GM23248 (cell line): ENCODE results near the gene EIF2B5. TPM values are rescaled to one million over a fixed set of nuclear protein-coding genes. Genes with fewer than 3 reads are reported as not detected.

Source experiments
- DNase-seq: peaks from one replicate; pipeline ENCODE4 v3.0.0-alpha.2; 2015
- H2AFZ ChIP-seq: fragments of 200-600 bp; sonication (generic); 2 replicates; pipeline ENCODE4 v1.6.1; 2016; ENCODE audit warnings: antibody characterized with exemption
- H3F3A ChIP-seq: fragments of 200-600 bp; sonication (generic); 2 replicates; pipeline ENCODE4 v1.6.1; 2016; ENCODE audit warnings: mild to moderate bottlenecking, antibody characterized with exemption, mixed run types; ENCODE audit not compliant: insufficient read depth
- H3K27ac ChIP-seq: fragments of 200-600 bp; sonication (generic); 2 replicates; pipeline ENCODE4 v1.5.1; 2016; ENCODE audit warnings: mild to moderate bottlenecking
- H3K27me3 ChIP-seq: fragments of 200-600 bp; sonication (generic); replicated peaks from 2 replicates; pipeline ENCODE4 v1.6.1; 2016; ENCODE audit warnings: mild to moderate bottlenecking; ENCODE audit not compliant: insufficient read depth
- H3K36me3 ChIP-seq: fragments of 200-600 bp; sonication (generic); 2 replicates; pipeline ENCODE4 v1.6.1; 2016; ENCODE audit warnings: low read depth, mild to moderate bottlenecking
- H3K4me1 ChIP-seq: fragments of 200-600 bp; sonication (generic); 2 replicates; pipeline ENCODE4 v1.6.1; 2016; ENCODE audit warnings: mild to moderate bottlenecking; ENCODE audit not compliant: insufficient read depth
- H3K4me2 ChIP-seq: fragments of 200-600 bp; sonication (generic); one replicate; pipeline ENCODE4 v1.6.1; 2016; ENCODE audit warnings: mild to moderate bottlenecking; ENCODE audit not compliant: unreplicated experiment
- H3K4me3 ChIP-seq: fragments of 200-600 bp; sonication (generic); 2 replicates; pipeline ENCODE4 v1.5.1; 2016; ENCODE audit warnings: mild to moderate bottlenecking
- H3K79me2 ChIP-seq: fragments of 200-600 bp; sonication (generic); 2 replicates; pipeline ENCODE4 v1.6.1; 2016; ENCODE audit warnings: mild to moderate bottlenecking; ENCODE audit not compliant: insufficient read depth
- H3K9ac ChIP-seq: fragments of 200-600 bp; sonication (generic); 2 replicates; pipeline ENCODE4 v1.6.1; 2016; ENCODE audit warnings: mild to moderate bottlenecking
- H3K9me2 ChIP-seq: fragments of 200-600 bp; sonication (generic); 2 replicates; pipeline ENCODE4 v1.6.1; 2016; ENCODE audit warnings: mixed run types, mild to moderate bottlenecking, moderate library complexity; ENCODE audit not compliant: insufficient read depth
- H3K9me3 ChIP-seq: fragments of 200-600 bp; sonication (generic); one replicate; pipeline ENCODE4 v1.6.1; 2017; ENCODE audit warnings: low read depth
- H4K20me1 ChIP-seq: fragments of 200-600 bp; sonication (generic); 2 replicates; pipeline ENCODE4 v1.6.0; 2016; ENCODE audit not compliant: insufficient read depth
- EZH2 ChIP-seq: fragments of 200-600 bp; sonication (generic); IDR thresholded peaks from 2 replicates; pipeline ENCODE4 v1.6.1; 2018; ENCODE audit warnings: antibody characterized with exemption, mild to moderate bottlenecking; ENCODE audit not compliant: insufficient read depth, poor library complexity, severe bottlenecking
- EZH2phosphoT487 ChIP-seq: fragments of 200-600 bp; sonication (generic); IDR thresholded peaks from 2 replicates; pipeline ENCODE4 v1.6.1; 2018; ENCODE audit warnings: antibody characterized with exemption, moderate library complexity, mild to moderate bottlenecking, low read depth; ENCODE audit not compliant: insufficient read depth
- WGBS, 2 experiments: methylation state at CpG; one replicate each; pipeline ENCODE4 v1.1.6; 2015 to 2017; ENCODE audit warnings: low lambda C conversion rate in 2 of 2, low coverage in 1 of 2; ENCODE audit errors: missing lambda C conversion rate in 2 of 2; 5-methylcytosine and 5-hydroxymethylcytosine counted together
- in situ Hi-C: fragments of 300-500 bp; cut with MboI; formaldehyde crosslinking; loops from 2 replicates; pipeline ENCODE4 v1.15.0; 2020
- polyA plus RNA-seq: library from polyadenylated mRNA; unstranded; fragments of >200 nt; fragmentation: Nextera tagmentation; extraction: Ambion mirVana; gene quantifications from 2 replicates; pipeline ENCODE4 v1.2.1, GENCODE V29; 2016
- total RNA-seq: library from RNA; depleted of rRNA; stranded (reverse); fragments of >200 nt; shearing (Covaris generic); gene quantifications from 2 replicates; pipeline ENCODE4 v1.2.3, GENCODE V29; 2014

The EIF2B5 gene
- total and polyA plus RNA-seq, 2 experiments from 2014 or later, result 27.8 to 28.3 TPM

DNA sequence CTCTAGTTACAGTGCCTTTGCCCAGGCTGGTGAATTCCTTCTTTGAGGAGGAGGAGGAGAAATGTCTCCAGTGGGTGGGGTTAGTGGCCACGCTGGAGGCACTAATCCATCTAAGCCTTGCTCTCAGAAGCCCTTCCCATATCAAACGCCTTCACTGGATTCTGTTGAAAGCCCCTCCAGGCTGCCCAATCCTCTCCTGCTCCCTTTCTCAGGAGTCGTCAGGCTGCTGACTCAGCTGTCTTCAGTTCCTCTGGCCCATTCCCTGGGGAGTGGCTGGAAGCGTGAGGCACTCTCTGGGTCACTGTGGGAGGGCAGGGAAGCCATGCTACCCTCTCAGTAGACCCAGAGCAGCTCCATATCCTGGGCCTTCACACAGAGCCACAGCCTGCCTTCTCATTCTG, 42.2 kb downstream of the EIF2B5 start:
- H3K4me2 ChIP-seq, result peak overlapping the region; percentile 100
- H3K4me1 ChIP-seq, result peaks cover 51% of the 10 kb centered on the region
- H2AFZ ChIP-seq, result no peak overlapping the region
- peak overlapping the region; percentile 96 for H3K4me3 ChIP-seq
- peak overlapping the region; percentile 98 for H3K9ac ChIP-seq
- H3K27ac ChIP-seq, result peak overlapping the region; percentile 95
- in situ Hi-C loops, result no loop called here
- peak; percentile 85 for DNase-seq
- peaks cover 42% of the 10 kb centered on the region for H3K36me3 ChIP-seq
- peaks cover 80% of the 10 kb centered on the region for H3K79me2 ChIP-seq
- H3F3A ChIP-seq, result peaks cover 81% of the 10 kb centered on the region
- no peaks in the 10 kb centered on the region for H3K9me3 ChIP-seq
- TF ChIP-seq EZH2phosphoT487 (no peak), EZH2 (no peak)
- H3K9me2 ChIP-seq, result no peaks in the 10 kb centered on the region
- H4K20me1 ChIP-seq, result no peaks in the 10 kb centered on the region
- WGBS, 2 experiments, result 5 to 6% methylated on average over 4 of the region's 4 CpGs
- no peaks in the 10 kb centered on the region for H3K27me3 ChIP-seq

DNA sequence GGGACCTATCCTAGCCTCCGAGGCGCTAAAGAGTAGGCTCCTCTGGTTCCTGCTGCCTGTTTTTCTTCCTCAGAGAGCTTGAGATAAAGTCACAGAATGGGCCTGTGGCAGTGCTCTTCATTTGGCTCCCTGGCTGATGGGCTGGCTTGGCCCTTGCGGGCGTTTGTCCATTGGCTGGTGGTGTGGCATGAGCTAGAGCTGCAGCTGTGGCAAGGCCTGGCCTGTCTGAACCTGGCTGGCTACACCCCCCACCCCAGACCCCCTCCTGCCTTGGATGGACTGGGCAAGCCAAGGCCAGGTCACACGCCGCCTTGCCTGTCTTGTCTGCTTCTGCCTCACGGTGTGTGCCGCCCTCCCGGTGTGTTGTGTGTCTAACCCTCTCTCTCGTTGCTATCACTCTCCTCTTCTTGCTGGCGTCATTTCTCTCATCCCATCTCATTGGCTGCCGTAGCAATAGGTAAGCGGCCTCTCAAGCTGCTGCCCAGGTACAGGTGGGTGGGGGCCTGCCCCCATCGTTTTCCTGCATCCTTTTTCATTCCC, 42.7 kb downstream of the EIF2B5 start:
- in situ Hi-C loops, result no loop called here
- Histone ChIP-seq H3K27ac (peak overlapping the region; percentile 95), H3K27me3 (no peaks in the 10 kb centered on the region), H3K36me3 (peaks cover 47% of the 10 kb centered on the region), H4K20me1 (no peaks in the 10 kb centered on the region), H3F3A (peaks cover 83% of the 10 kb centered on the region), H3K79me2 (peaks cover 85% of the 10 kb centered on the region), H3K4me2 (peak overlapping the region; percentile 100), H2AFZ (no peak overlapping the region), H3K9ac (peak overlapping the region; percentile 98), H3K9me2 (no peaks in the 10 kb centered on the region), H3K4me1 (peaks cover 48% of the 10 kb centered on the region), H3K9me3 (no peaks in the 10 kb centered on the region), H3K4me3 (peak overlapping the region; percentile 96)
- TF ChIP-seq EZH2 (no peak), EZH2phosphoT487 (no peak)
- 95 to 98% methylated on average over 12 to 14 of the region's 14 CpGs for WGBS, 2 experiments
- DNase-seq, result no peak

DNA sequence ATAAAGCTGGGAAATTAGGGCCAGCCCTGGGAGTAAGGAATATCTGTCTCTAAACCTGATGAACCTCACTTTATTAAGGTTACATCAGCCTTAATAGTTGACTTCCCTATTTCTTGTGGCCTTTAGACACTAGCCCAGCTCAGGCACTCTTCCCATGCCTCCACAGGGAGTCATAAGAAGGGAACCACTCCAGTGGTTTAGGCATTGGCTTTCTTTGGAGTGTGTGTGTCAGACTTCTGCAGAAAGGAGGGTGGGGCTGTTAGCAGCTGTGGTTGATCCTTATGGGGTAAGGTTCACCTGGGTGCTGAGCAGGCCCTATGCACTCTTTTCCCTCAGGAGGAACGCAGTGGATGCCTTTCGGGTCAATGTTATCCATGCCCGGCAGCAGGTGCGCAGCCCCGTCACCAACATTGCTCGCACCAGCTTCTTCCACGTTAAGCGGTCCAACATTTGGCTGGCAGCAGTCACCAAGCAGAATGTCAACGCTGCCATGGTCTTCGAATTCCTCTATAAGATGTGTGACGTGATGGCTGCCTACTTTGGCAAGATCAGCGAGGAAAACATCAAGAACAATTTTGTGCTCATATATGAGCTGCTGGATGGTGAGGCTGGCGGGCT, 43.5 kb downstream of the EIF2B5 start:
- peaks cover 55% of the 10 kb centered on the region for H3K36me3 ChIP-seq
- peaks cover 84% of the 10 kb centered on the region for H3F3A ChIP-seq
- no peaks in the 10 kb centered on the region for H3K27me3 ChIP-seq
- H3K4me1 ChIP-seq, result peaks cover 40% of the 10 kb centered on the region
- H3K9me2 ChIP-seq, result no peaks in the 10 kb centered on the region
- 0 out of 2 replicates have a peak overlapping the region, but pooled peaks have one; percentile 11 for H3K4me3 ChIP-seq
- H3K9ac ChIP-seq, result peak overlapping the region; percentile 98
- 92 to 94% methylated on average over 13 of the region's 13 CpGs for WGBS, 2 experiments
- no peak for TF ChIP-seq EZH2phosphoT487
- no peak for TF ChIP-seq EZH2
- peak; percentile 78 for DNase-seq
- no peaks in the 10 kb centered on the region for H3K9me3 ChIP-seq
- H3K79me2 ChIP-seq, result peaks cover 90% of the 10 kb centered on the region
- no peak overlapping the region for H2AFZ ChIP-seq
- H3K4me2 ChIP-seq, result peak overlapping the region; percentile 100
- H3K27ac ChIP-seq, result peak overlapping the region; percentile 95
- in situ Hi-C loops, result no loop called here
- no peaks in the 10 kb centered on the region for H4K20me1 ChIP-seq

DNA sequence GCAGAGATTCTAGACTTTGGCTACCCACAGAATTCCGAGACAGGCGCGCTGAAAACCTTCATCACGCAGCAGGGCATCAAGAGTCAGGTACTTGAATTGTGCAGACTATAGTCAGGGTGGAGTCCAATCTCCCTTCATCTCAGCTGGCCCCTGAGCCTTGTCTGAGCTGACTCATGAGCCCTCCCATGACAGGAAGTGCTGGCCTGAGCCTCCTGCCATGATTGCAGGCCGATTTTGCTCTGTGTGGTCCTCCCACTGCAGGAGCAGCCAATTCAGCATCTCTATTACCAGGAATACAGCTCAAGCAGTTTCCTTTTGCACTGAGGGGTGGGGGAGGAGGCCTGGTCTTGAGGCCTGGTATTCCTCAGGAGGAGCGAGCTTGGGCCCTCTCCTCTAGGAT, 45.0 kb downstream of the EIF2B5 start:
- Histone ChIP-seq H3K4me2 (peak overlapping the region; percentile 22), H3K9me2 (no peaks in the 10 kb centered on the region), H4K20me1 (no peaks in the 10 kb centered on the region), H3K27me3 (no peaks in the 10 kb centered on the region), H2AFZ (no peak overlapping the region), H3K9me3 (no peaks in the 10 kb centered on the region), H3F3A (peaks cover 93% of the 10 kb centered on the region), H3K9ac (peak overlapping the region; percentile 40), H3K27ac (peak overlapping the region; percentile 95), H3K79me2 (peaks cover 77% of the 10 kb centered on the region), H3K4me3 (no peak overlapping the region), H3K36me3 (peaks cover 62% of the 10 kb centered on the region), H3K4me1 (peaks cover 33% of the 10 kb centered on the region)
- in situ Hi-C loops, result no loop called here
- DNase-seq, result peak; percentile 85
- 72 to 76% methylated on average over 6 of the region's 6 CpGs for WGBS, 2 experiments
- TF ChIP-seq EZH2phosphoT487, result no peak
- no peak for TF ChIP-seq EZH2
